MM.1S (cell line): ENCODE measurements around the gene AMT.

Source experiments
- DNase-seq: peaks from one replicate; pipeline ENCODE4 v3.0.0-alpha.2; 2015
- H2AFZ ChIP-seq: fragments of 300-600 bp; sonication (generic); 2 replicates; pipeline ENCODE4 v1.6.0; 2016; ENCODE audit warnings: antibody characterized with exemption, low read length
- H3F3A ChIP-seq: fragments of 300-600 bp; sonication (generic); 2 replicates; pipeline ENCODE4 v1.6.1; 2016; ENCODE audit warnings: mild to moderate bottlenecking, antibody characterized with exemption, low read length, moderate library complexity, mixed read lengths; ENCODE audit not compliant: insufficient read depth
- H3K27ac ChIP-seq: fragments of 300-600 bp; sonication (generic); 2 replicates; pipeline ENCODE4 v1.5.1; 2016; ENCODE audit warnings: mild to moderate bottlenecking, low read length
- H3K27me3 ChIP-seq: fragments of 300-600 bp; sonication (generic); replicated peaks from 2 replicates; pipeline ENCODE4 v1.6.0; 2016; ENCODE audit warnings: low read length; ENCODE audit not compliant: insufficient read depth
- H3K36me3 ChIP-seq: fragments of 300-600 bp; sonication (generic); replicated peaks from 2 replicates; pipeline ENCODE4 v1.6.1; 2016; ENCODE audit warnings: mild to moderate bottlenecking, low read length, mixed read lengths; ENCODE audit not compliant: insufficient read depth
- H3K4me1 ChIP-seq: fragments of 300-600 bp; sonication (generic); 2 replicates; pipeline ENCODE4 v1.6.1; 2016; ENCODE audit warnings: low read length, mixed read lengths
- H3K4me2 ChIP-seq: fragments of 300-600 bp; sonication (generic); 2 replicates; pipeline ENCODE4 v1.6.0; 2016; ENCODE audit warnings: low read depth, low read length
- H3K4me3 ChIP-seq: fragments of 300-600 bp; sonication (generic); 2 replicates; pipeline ENCODE4 v1.5.1; 2016; ENCODE audit warnings: low read length, mixed read lengths
- H3K79me2 ChIP-seq: fragments of 300-600 bp; sonication (generic); 2 replicates; pipeline ENCODE4 v1.6.1; 2016; ENCODE audit warnings: mixed run types, low read length, mixed read lengths
- H3K9ac ChIP-seq: fragments of 300-600 bp; sonication (generic); 2 replicates; pipeline ENCODE4 v1.6.1; 2016; ENCODE audit warnings: low read length, mixed read lengths
- H3K9me2 ChIP-seq: fragments of 300-600 bp; sonication (generic); replicated peaks from 2 replicates; pipeline ENCODE4 v1.6.1; 2016; ENCODE audit warnings: mild to moderate bottlenecking, low read length, mixed read lengths; ENCODE audit not compliant: insufficient read depth
- H3K9me3 ChIP-seq: fragments of 300-600 bp; sonication (generic); replicated peaks from 2 replicates; pipeline ENCODE4 v1.6.1; 2016; ENCODE audit warnings: mild to moderate bottlenecking, low read length, mixed read lengths; ENCODE audit not compliant: insufficient read depth
- H4K20me1 ChIP-seq: fragments of 300-600 bp; sonication (generic); 2 replicates; pipeline ENCODE4 v1.6.1; 2016; ENCODE audit warnings: mild to moderate bottlenecking, low read length, moderate library complexity, mixed read lengths; ENCODE audit not compliant: insufficient read depth
- CTCF ChIP-seq: fragments of 300-600 bp; sonication (generic); IDR thresholded peaks from 2 replicates; pipeline ENCODE4 v1.5.1; 2016; ENCODE audit warnings: antibody characterized with exemption, low read length, mixed read lengths
- EZH2 ChIP-seq: fragments of 300-600 bp; sonication (generic); optimal IDR thresholded peaks from 2 replicates; pipeline ENCODE3; 2017; ENCODE audit warnings: low read depth, mild to moderate bottlenecking, antibody characterized with exemption, low read length, mixed read lengths
- EZH2phosphoT487 ChIP-seq: fragments of 300-600 bp; sonication (generic); IDR thresholded peaks from 2 replicates; pipeline ENCODE4 v1.6.1; 2018; ENCODE audit warnings: antibody characterized with exemption, low read length

Gene AMT

GRCh38 chr3:49377483-49377882 lies 44.8 kb downstream of the AMT start:
- Histone ChIP-seq H3K9me3 (no peaks in the 10 kb centered on the region), H4K20me1 (peaks cover 29% of the 10 kb centered on the region), H3K27me3 (no peaks in the 10 kb centered on the region), H3K79me2 (peaks cover 98% of the 10 kb centered on the region), H3K9ac (no peak overlapping the region), H3K4me1 (no peaks in the 10 kb centered on the region), H3K9me2 (no peaks in the 10 kb centered on the region), H3F3A (no peaks in the 10 kb centered on the region), H3K36me3 (peaks cover 14% of the 10 kb centered on the region), H2AFZ (no peak overlapping the region), H3K4me2 (no peak overlapping the region), H3K27ac (no peak overlapping the region), H3K4me3 (no peak overlapping the region)
- TF ChIP-seq EZH2phosphoT487 (no peak), EZH2 (no peak)
- no peak for DNase-seq

GRCh38 chr3:49371946-49372345 lies 50.3 kb downstream of the AMT start:
- no peak overlapping the region for H3K4me3 ChIP-seq
- no peak for DNase-seq
- H3K9ac ChIP-seq, result no peak overlapping the region
- peaks cover 10% of the 10 kb centered on the region for H4K20me1 ChIP-seq
- peaks cover 22% of the 10 kb centered on the region for H3K36me3 ChIP-seq
- H3K4me1 ChIP-seq, result no peaks in the 10 kb centered on the region
- peaks cover 93% of the 10 kb centered on the region for H3K79me2 ChIP-seq
- no peak for TF ChIP-seq CTCF
- TF ChIP-seq EZH2phosphoT487, result no peak
- TF ChIP-seq EZH2, result no peak
- no peaks in the 10 kb centered on the region for H3K9me2 ChIP-seq
- no peaks in the 10 kb centered on the region for H3K27me3 ChIP-seq
- no peak overlapping the region for H2AFZ ChIP-seq
- no peaks in the 10 kb centered on the region for H3F3A ChIP-seq
- no peak overlapping the region for H3K27ac ChIP-seq
- no peaks in the 10 kb centered on the region for H3K9me3 ChIP-seq
- no peak overlapping the region for H3K4me2 ChIP-seq

GRCh38 chr3:49370585-49371290 lies 51.5 kb downstream of the AMT start:
- Histone ChIP-seq H3K27me3 (no peaks in the 10 kb centered on the region), H3K9me3 (no peaks in the 10 kb centered on the region), H3K36me3 (peaks cover 22% of the 10 kb centered on the region), H3K79me2 (peaks cover 93% of the 10 kb centered on the region), H3K9me2 (no peaks in the 10 kb centered on the region), H3K4me1 (no peaks in the 10 kb centered on the region), H3K9ac (no peak overlapping the region), H3K27ac (no peak overlapping the region), H3K4me2 (no peak overlapping the region), H3F3A (no peaks in the 10 kb centered on the region), H2AFZ (no peak overlapping the region), H3K4me3 (no peak overlapping the region), H4K20me1 (peaks cover 10% of the 10 kb centered on the region)
- TF ChIP-seq EZH2phosphoT487 (no peak), EZH2 (no peak), CTCF (no peak)
- DNase-seq, result no peak
